CD4-positive, alpha-beta T cell treated with Interleukin-15 for 1 hour (primary cell): ENCODE results near the gene SHROOM2.

Source experiments
- DNase-seq: peaks from one replicate; pipeline ENCODE4 v3.0.0-alpha.2; 2020

The SHROOM2 gene

DNA sequence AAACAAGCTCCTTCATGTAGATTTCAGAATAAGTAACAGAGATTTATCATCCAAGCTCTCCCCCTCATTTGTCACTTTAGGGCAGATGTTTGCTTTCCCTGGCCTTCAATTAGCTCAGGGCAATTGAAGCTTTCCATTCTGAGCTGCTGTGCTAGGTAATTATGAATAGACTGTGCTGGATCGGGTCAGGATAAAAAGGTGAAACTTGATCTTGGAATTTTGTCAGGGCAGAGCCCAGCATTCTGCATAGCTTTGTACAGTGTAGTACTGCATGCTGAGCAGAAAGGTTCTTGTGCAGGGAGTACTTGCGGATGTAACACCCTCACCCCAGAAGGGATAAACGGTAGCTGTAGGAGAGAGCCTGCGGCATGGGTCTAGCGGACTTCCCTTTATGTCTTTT lies 116.9 kb downstream of the SHROOM2 start:
- no peak for DNase-seq

DNA sequence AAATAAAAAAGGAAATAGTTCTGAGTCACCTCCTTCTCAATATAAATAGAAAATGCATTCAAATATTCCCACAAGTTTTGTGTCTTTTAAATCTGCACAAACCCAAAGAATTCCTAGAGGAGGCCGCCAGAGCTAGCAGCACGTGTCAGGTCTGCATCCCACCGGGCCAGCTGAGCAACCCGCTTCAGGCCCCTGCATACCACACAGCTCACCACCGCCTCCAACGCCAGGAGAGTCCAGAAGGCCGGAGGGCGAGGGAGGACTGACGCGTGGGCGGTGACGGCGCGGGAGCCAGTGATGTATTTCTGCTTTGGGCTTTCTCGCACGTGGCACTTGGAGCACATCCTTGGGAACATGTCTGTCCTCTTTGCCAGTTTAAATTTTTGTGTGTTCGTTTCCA lies 119.1 kb downstream of the SHROOM2 start:
- DNase-seq, result no peak

DNA sequence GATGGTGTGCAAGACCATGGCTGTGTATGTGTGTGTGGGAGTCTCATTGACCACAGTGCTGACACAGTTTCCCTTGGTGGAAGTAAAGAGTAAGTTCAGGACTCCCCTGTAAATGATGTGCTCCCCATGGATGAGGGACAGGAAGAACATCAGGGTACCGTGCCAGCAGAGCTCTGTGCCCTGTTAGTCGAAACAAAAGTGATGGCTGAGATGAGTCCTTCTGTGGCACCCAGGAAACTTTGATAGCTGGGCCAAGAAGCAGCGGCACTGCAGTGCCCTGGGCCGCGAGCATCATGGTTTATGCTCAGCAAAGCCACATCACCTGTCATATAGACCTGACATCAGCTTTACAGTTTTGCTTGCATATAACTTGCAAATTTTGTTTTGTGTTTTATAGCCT lies 119.5 kb downstream of the SHROOM2 start:
- no peak for DNase-seq

DNA sequence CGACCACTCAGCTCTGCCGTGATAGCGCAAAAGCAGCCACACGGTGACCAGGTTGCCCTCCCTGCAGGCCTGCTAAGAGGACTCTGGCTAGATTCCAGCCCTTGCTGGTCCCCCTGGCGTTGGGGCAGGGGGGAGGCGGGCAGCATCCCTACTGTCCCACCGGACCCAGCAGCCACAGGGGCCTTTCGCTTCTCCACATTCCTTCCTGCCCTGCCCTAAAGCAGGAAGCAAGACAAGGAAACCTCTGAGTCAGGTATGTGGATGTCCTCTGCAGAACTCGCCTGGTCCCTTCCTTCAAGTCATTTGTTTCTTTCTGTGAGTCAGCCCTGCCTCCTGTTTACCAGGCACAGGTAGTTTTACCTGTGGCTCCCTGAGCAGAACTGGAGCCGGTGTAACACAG lies 120.7 kb downstream of the SHROOM2 start:
- no peak for DNase-seq

- DNase-seq, result no peak
Measured at GRCh38 chrX:9907645-9908387, 121.6 kb downstream of the SHROOM2 start.

- no peak for DNase-seq
Measured at GRCh38 chrX:9909254-9909653, 123.0 kb downstream of the SHROOM2 start.

DNA sequence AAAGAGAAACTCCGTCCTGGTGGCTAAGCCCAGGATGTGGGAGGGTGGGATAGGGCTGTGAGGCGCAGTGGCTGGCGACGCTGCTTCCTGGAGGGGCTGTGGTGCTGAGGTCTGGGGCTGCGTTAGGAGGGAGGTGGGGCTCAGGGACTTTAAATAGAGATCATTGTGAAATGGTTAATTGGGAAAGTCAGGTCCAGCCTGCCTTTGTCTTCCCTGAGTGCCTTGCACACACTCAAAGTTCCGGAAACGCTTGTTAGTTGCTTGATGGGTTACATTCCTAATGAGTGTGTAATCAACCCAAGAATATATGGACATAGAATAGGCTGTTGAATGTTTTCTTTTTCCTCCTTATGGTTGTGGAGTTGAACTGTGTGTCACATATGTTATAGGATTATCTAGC lies 125.3 kb downstream of the SHROOM2 start:
- DNase-seq, result no peak

DNA sequence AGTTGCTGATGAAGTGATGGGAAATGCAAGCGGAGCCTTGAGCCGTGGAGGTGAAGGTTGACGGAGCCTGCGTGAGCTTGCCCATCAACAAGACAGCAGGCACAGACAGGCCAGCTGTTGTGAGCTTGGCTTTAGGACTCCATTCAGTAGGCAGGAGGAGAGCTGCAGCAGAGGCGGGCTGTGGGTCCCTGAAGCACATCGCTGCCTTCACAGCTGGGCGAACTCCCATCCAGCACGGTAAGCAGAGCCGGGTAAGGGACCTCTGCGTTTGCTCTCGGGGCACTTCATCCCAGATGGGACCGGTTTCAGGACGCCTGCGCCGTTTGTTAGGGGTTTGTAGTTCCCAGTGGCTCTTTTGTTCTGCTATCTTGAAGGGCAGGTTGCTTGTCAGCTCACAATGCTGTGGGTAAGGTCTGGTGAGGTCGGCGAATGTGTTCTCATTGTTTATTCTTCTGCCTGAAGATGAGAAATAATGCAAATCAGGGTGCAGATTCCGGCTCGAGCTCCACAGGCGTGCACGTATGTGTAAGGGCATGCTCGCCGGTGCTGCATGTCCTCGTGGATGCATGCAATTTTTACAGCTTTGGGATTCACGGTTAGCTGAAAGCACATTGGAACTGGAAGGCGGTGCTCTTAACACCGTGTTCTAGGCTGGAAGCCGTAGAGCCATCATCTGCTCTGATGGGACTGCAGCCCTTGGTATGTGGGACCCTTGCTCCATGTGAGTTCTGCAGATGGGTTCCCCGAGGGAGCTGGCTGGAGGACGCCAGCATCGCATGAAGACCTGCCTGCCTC lies 126.3 kb downstream of the SHROOM2 start:
- no peak for DNase-seq

DNA sequence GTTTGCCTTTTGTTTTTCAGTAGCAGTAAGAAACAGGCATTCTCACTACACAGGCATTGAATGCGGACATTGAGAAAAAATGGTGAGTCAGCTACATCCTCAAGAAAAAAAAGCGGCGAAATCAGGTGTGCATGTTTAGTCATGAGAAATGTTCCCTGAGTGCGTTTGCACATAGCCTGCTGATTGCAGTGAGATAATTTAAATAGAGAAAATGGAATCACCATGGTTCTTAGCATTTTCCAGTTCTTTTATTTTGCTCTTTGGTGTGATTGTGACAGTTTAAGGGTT lies 126.9 kb downstream of the SHROOM2 start:
- no peak for DNase-seq

GRCh38 chrX:9917861-9918260 lies 131.6 kb downstream of the SHROOM2 start:
- DNase-seq, result no peak

- DNase-seq, result no peak
Measured at GRCh38 chrX:9919632-9920172, 133.5 kb downstream of the SHROOM2 start.

DNA sequence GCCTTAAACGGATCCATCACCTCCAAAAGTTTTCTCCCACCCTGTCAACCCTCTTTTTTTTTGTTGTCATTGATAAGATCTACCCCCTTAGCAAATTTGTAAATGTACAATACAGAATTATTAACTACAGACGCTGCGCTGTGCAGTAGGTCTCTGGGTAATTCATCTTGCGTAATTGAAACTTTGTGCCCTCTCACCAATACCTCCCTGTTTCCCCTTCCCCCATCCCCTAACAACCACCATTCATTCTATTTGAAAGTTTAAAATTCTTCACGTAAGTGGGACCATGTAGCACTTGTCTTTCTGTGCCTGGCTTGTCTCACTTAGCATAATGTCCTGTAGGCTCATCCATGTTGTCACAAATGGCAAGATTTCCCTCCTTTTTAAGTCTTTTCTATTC lies 135.2 kb downstream of the SHROOM2 start:
- no peak for DNase-seq

- no peak for DNase-seq
Measured at GRCh38 chrX:9923357-9923756, 137.1 kb downstream of the SHROOM2 start.

- no peak for DNase-seq
Measured at GRCh38 chrX:9926002-9926401, 139.8 kb downstream of the SHROOM2 start.

GRCh38 chrX:9927698-9928482 lies 141.7 kb downstream of the SHROOM2 start:
- no peak for DNase-seq

DNA sequence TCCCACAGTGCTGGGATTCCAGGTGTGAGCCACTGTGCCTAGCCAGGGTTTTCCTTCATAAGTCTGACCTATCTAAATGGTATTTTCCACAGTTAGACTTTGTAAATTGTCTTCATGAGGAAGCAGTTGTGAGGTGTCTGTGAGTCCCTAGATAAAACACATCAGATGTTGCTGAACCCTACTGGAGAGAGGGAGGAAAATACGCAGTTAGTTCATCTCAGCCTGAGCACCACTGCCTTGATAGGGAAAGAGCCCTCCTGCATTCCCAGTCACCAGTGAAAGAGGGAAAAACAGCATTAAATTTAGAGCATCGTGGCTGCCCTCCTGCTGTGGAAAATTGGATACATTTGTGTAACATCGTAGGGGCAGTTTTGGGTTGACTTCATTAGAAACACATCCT lies 149.2 kb downstream of the SHROOM2 start:
- DNase-seq, result no peak

GRCh38 chrX:9937761-9938160 lies 151.5 kb downstream of the SHROOM2 start:
- no peak for DNase-seq

DNA sequence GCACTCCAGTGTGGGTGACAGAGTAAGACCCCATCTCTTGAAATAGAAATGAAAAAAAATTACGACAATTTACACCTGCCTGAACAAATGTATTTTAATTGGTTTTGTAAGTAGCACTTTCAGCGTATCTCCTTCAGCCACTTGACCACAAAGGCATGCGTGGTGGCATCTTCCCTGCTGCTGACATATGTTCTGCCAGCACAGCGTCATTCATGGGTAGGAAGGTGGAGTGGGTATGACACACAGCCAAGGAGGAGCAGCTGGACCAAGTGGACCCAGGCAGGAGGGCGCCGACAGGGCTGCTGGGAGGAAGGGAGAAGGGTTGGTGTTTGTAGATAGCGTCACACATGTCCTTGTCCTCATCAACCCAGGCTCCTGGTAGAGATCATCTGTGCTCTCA lies 152.3 kb downstream of the SHROOM2 start:
- no peak for DNase-seq

DNA sequence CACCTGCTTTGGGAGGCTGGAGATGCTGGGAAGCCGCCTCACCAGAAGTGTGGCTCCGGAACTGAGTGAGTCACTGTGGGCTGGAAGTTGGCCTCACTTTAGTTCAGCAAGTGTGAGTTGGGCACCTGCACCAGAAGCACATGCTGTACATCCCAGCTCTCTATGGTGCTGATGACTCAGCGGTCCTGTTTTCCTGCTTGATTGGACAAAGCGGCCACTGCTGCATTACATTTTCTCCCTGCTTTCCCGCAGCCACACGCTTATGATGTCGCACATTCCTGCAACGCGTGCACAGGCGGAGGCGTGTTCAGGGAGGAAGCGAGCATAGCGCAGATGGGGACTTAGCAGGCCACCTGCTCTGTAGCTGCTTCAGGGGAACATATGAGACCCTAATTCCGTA lies 154.2 kb downstream of the SHROOM2 start:
- no peak for DNase-seq

GRCh38 chrX:9942086-9942485 lies 155.9 kb downstream of the SHROOM2 start:
- DNase-seq, result peak; percentile 46

DNA sequence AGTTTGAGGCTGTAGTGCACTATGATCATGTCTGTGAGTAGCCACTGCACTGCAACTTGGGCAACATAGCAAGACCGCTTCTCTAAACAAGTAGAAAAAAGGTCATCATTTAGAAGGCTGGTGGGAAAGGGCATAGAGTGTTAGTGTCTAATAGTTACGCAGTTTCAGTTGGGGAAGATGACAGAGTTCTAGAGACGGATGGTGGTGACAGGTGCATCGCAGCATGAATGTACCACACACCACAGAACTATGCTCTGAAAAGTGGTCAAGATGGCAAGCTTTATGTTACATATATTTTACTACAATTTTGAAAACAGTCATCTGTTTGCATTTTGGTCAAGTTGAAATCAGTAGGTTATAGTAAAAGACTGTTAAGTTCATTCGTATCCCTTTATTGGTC lies 157.2 kb downstream of the SHROOM2 start:
- DNase-seq, result no peak

GRCh38 chrX:9947131-9947794 lies 161.0 kb downstream of the SHROOM2 start:
- DNase-seq, result no peak

DNA sequence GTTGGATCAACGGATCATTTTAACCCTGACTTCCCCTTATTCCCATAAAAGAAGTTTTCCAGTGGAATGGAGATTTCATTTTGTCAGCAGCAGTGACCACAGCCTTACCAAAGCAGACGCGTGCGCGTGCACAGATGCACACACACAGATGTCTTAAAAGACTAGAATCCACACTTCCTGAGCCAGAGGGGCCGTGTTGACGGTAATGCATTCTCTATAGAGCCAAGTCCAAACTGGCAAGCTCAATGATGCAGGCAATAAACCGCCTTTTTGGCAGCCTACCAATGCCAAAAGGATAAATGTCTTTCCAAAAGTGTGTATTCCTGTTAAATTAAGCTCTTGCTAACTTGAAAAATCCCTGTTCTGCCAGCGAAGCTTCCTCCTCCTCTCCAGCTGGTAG lies 162.2 kb downstream of the SHROOM2 start:
- DNase-seq, result no peak
